CD14-positive monocyte (primary cell): ENCODE measurements around the gene SLC8A2. TPM values are rescaled to one million over a fixed set of nuclear protein-coding genes. Genes with fewer than 3 reads are reported as not detected.

ENCODE experiments used
- DNase-seq, 3 donors: peaks; one replicate each; pipeline ENCODE4 v3.0.0-alpha.2; 2011 to 2022
- H2AFZ ChIP-seq: 2 replicates; pipeline ENCODE4 v1.6.0; 2012; ENCODE audit warnings: mild to moderate bottlenecking, low read depth, low read length, inconsistent platforms; ENCODE audit not compliant: insufficient read depth, poor library complexity, severe bottlenecking
- H3K27ac ChIP-seq, 2 donors: 1 replicate in 1 of 2; 2 replicates in 1 of 2; pipeline ENCODE4 v1.5.1; 2012 to 2013; ENCODE audit warnings: low read length in 2 of 2, control low read depth in 1 of 2, inconsistent platforms in 1 of 2, low read depth in 1 of 2, mild to moderate bottlenecking in 1 of 2
- H3K27me3 ChIP-seq, 2 donors: one replicate each; pipeline versions ENCODE4 v1.6.0 to v1.6.1; 2011 to 2013; ENCODE audit warnings: low read length in 2 of 2; ENCODE audit not compliant: control insufficient read depth in 2 of 2, insufficient read depth in 2 of 2
- H3K36me3 ChIP-seq, 2 donors: replicated peaks in 1 of 2; 1 replicate in 1 of 2; 2 replicates in 1 of 2; pipeline versions ENCODE4 v1.5.1 to v1.6.1; 2012 to 2013; ENCODE audit warnings: low read length in 2 of 2, control low read depth in 1 of 2, inconsistent platforms in 1 of 2, mild to moderate bottlenecking in 1 of 2; ENCODE audit not compliant: insufficient read depth in 2 of 2, control insufficient read depth in 1 of 2
- H3K4me1 ChIP-seq, 2 donors: 1 replicate in 1 of 2; 2 replicates in 1 of 2; pipeline versions ENCODE4 v1.5.1 to v1.6.1; 2012 to 2013; ENCODE audit warnings: low read length in 2 of 2, control low read depth in 1 of 2, inconsistent platforms in 1 of 2, mild to moderate bottlenecking in 1 of 2, moderate library complexity in 1 of 2; ENCODE audit not compliant: insufficient read depth in 2 of 2, control insufficient read depth in 1 of 2
- H3K4me2 ChIP-seq: replicated peaks from 2 replicates; pipeline ENCODE3; 2012; ENCODE audit warnings: low read length, moderate library complexity, mild to moderate bottlenecking; ENCODE audit not compliant: poor library complexity, severe bottlenecking; ENCODE audit errors: extremely low read depth
- H3K4me3 ChIP-seq, 3 experiments: fragments of 200-600 bp in 1 of 3; sonication (generic) in 1 of 3; replicated peaks in 1 of 3; 1 replicate in 2 of 3; 2 replicates in 1 of 3; pipeline ENCODE4 v1.5.1; 2011 to 2013; ENCODE audit warnings: low read length in 3 of 3, mild to moderate bottlenecking in 3 of 3, control low read depth in 2 of 3, low read depth in 2 of 3, inconsistent platforms in 1 of 3, moderate library complexity in 1 of 3
- H3K79me2 ChIP-seq: 2 replicates; pipeline ENCODE4 v1.6.0; 2012; ENCODE audit warnings: mild to moderate bottlenecking, control low read depth, inconsistent platforms, low read length, moderate library complexity; ENCODE audit not compliant: insufficient read depth
- H3K9ac ChIP-seq: 2 replicates; pipeline ENCODE4 v1.6.0; 2017; ENCODE audit warnings: low read length, mild to moderate bottlenecking; ENCODE audit not compliant: insufficient read depth, poor library complexity, severe bottlenecking
- H3K9me3 ChIP-seq, 2 donors: replicated peaks in 1 of 2; 1 replicate in 1 of 2; 2 replicates in 1 of 2; pipeline versions ENCODE4 v1.5.1 to v1.6.1; 2012 to 2013; ENCODE audit warnings: low read length in 2 of 2, control low read depth in 1 of 2; ENCODE audit not compliant: control insufficient read depth in 1 of 2, insufficient read depth in 1 of 2
- H4K20me1 ChIP-seq: 2 replicates; pipeline ENCODE4 v1.6.0; 2012; ENCODE audit warnings: mild to moderate bottlenecking, low read length, control low read depth, moderate library complexity; ENCODE audit not compliant: insufficient read depth
- H3K27ac Mint-ChIP-seq, 7 donors: one replicate each; pipeline ENCODE4 v1.8.0; 2020; ENCODE audit warnings: mild to moderate bottlenecking in 7 of 7, mixed read lengths in 7 of 7, moderate library complexity in 6 of 7, inconsistent platforms in 2 of 7
- H3K27me3 Mint-ChIP-seq, 3 donors: one replicate each; pipeline ENCODE4 v1.8.0; 2021 to 2022; ENCODE audit warnings: low read depth in 3 of 3, mild to moderate bottlenecking in 3 of 3, mixed read lengths in 3 of 3, moderate library complexity in 3 of 3, inconsistent platforms in 1 of 3
- H3K36me3 Mint-ChIP-seq, 2 donors: one replicate each; pipeline ENCODE4 v1.8.0; 2020; ENCODE audit warnings: mixed read lengths in 2 of 2, inconsistent platforms in 1 of 2, mild to moderate bottlenecking in 1 of 2
- H3K4me1 Mint-ChIP-seq: one replicate; pipeline ENCODE4 v1.8.0; 2020; ENCODE audit warnings: mild to moderate bottlenecking, mixed read lengths
- H3K4me3 Mint-ChIP-seq, 2 donors: one replicate each; pipeline ENCODE4 v1.8.0; 2020; ENCODE audit warnings: mild to moderate bottlenecking in 2 of 2, mixed read lengths in 2 of 2, moderate library complexity in 1 of 2
- H3K9me3 Mint-ChIP-seq, 7 donors: one replicate each; pipeline ENCODE4 v1.8.0; 2020 to 2022; ENCODE audit warnings: mixed read lengths in 7 of 7, mild to moderate bottlenecking in 6 of 7, moderate library complexity in 6 of 7, inconsistent platforms in 2 of 7
- WGBS: methylation state at CpG from one replicate; pipeline ENCODE4 v1.1.5; 2013; ENCODE audit warnings: missing lambda C conversion rate; ENCODE audit not compliant: insufficient coverage; 5-methylcytosine and 5-hydroxymethylcytosine counted together
- intact Hi-C, 2 donors: fragments of 100-400 bp; cut with micrococcal nuclease; formaldehyde crosslinking; loops; one replicate each; pipeline versions ENCODE4 v1.15.0 to v1.15.1; 2023
- polyA plus RNA-seq, 3 donors: library from polyadenylated mRNA; depleted of rRNA in 1 of 3; unstranded in 2 of 3; stranded (reverse) in 1 of 3; fragments of 300-500 nt in 2 of 3; fragments of >200 nt in 1 of 3; fragmentation: Illumina TruSeq in 2 of 3; gene quantifications; 1 replicate in 2 of 3; 2 replicates in 1 of 3; pipeline ENCODE4 v1.2.3, GENCODE V29; 2012 to 2021
- TF ChIP-seq, protein P1 (sequence below): fragments of 200-600 bp; IDR thresholded peaks from one replicate; pipeline ENCODE4 v1.8.0; 2022; ENCODE audit warnings: antibody characterized with exemption, mild to moderate bottlenecking

The SLC8A2 gene
- polyA plus RNA-seq, 3 donors = not detected

GRCh38 chr19:47509973-47510372 is 38.3 kb upstream of the SLC8A2 start:
- H3K27me3 ChIP-seq = no peaks in the 10 kb centered on the region
- H2AFZ ChIP-seq = no peak overlapping the region
- no peak overlapping the region for H3K4me2 ChIP-seq
- Mint-ChIP-seq H3K36me3 (peaks cover 29 to 53% of the 10 kb centered on the region in 2 donors), H3K27me3 (peaks cover 0 to 8% (median 0%) of the 10 kb centered on the region in 3 donors), H3K27ac (peak overlapping the region in 2 of 7 donors; percentile 21 to 30), H3K9me3 (no peaks in the 10 kb centered on the region), H3K4me1 (peaks cover 41% of the 10 kb centered on the region), H3K4me3 (no peak overlapping the region)
- H3K79me2 ChIP-seq = peaks cover 98% of the 10 kb centered on the region
- peak overlapping the region; percentile 6 to 45 for H3K27ac ChIP-seq
- no peak overlapping the region for H3K4me3 ChIP-seq
- H3K9me3 ChIP-seq = no peaks in the 10 kb centered on the region
- H3K9ac ChIP-seq = no peak overlapping the region
- peaks cover 95% of the 10 kb centered on the region for H4K20me1 ChIP-seq
- 73% methylated on average over 7 of the region's 8 CpGs for whole genome bisulfite sequencing
- no peak for DNase-seq
- peaks cover 25 to 26% of the 10 kb centered on the region in 2 donors for H3K4me1 ChIP-seq
- peaks cover 15 to 56% of the 10 kb centered on the region in 2 donors for H3K36me3 ChIP-seq
- intact Hi-C loops = loop anchor here (5.0 to 10.0 kb wide), 4 partner anchors 75 to 235 kb away; partner anchors contain the start of genes INAFM1 (in 1 of the 2) and NOP53 (in 1 of the 2)
- TF ChIP-seq, protein P1, sequence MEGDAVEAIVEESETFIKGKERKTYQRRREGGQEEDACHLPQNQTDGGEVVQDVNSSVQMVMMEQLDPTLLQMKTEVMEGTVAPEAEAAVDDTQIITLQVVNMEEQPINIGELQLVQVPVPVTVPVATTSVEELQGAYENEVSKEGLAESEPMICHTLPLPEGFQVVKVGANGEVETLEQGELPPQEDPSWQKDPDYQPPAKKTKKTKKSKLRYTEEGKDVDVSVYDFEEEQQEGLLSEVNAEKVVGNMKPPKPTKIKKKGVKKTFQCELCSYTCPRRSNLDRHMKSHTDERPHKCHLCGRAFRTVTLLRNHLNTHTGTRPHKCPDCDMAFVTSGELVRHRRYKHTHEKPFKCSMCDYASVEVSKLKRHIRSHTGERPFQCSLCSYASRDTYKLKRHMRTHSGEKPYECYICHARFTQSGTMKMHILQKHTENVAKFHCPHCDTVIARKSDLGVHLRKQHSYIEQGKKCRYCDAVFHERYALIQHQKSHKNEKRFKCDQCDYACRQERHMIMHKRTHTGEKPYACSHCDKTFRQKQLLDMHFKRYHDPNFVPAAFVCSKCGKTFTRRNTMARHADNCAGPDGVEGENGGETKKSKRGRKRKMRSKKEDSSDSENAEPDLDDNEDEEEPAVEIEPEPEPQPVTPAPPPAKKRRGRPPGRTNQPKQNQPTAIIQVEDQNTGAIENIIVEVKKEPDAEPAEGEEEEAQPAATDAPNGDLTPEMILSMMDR = no peak

DNA sequence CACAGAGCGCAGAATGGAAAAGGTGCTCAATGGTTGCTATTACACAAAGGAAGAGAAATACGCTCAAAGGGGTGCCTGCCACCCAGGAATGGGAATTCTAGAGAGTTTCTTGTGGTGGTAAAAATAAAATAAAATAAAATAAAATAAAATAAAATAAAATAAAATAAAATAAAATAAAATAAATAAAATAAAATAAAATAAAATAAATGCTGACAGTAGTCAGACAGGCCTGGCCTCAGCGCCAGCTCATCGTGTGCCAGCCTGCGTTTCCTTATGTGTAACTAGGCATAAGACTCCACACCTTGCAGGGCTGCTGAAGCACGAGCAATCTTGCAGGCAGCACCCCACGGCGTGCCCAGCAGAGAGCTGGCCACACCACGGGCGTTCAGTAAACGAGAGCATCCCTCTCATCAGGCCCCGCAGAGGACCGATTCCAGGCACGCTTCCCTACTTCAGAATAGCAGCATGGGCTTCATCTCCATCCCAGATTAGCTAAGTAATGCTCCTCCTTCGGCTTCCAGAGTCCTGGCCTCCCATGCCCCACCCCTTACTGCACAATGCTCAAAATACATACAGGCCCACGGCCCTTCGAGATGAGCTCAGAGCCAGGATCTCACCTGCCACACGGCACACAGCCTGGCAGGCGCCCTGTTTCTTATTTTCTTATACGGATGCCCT is 37.6 kb upstream of the SLC8A2 start:
- Histone ChIP-seq H3K27ac (peak overlapping the region in 1 of 2 donors; percentile 45), H3K4me1 (peaks cover 23 to 24% of the 10 kb centered on the region in 2 donors), H3K36me3 (peaks cover 17 to 63% of the 10 kb centered on the region in 2 donors), H3K9me3 (no peaks in the 10 kb centered on the region), H3K79me2 (peaks cover 94% of the 10 kb centered on the region), H3K4me2 (no peak overlapping the region), H3K27me3 (no peaks in the 10 kb centered on the region), H3K9ac (no peak overlapping the region), H2AFZ (no peak overlapping the region), H3K4me3 (no peak overlapping the region), H4K20me1 (peaks cover 96% of the 10 kb centered on the region)
- H3K4me3 Mint-ChIP-seq = no peak overlapping the region
- peaks cover 34 to 55% of the 10 kb centered on the region in 2 donors for H3K36me3 Mint-ChIP-seq
- H3K9me3 Mint-ChIP-seq = no peaks in the 10 kb centered on the region
- 89% methylated on average over 18 of the region's 20 CpGs for WGBS
- peak overlapping the region in 2 of 7 donors; percentile 30 to 71 for H3K27ac Mint-ChIP-seq
- peaks cover 39% of the 10 kb centered on the region for H3K4me1 Mint-ChIP-seq
- H3K27me3 Mint-ChIP-seq = peaks cover 0 to 8% (median 0%) of the 10 kb centered on the region in 3 donors
- TF ChIP-seq, protein P1 = no peak
- intact Hi-C loops = no loop called here
- no peak for DNase-seq
